ENCODE measurements around the gene MYL7.

Gene MYL7

GRCh38 chr7:44141221-44141850 lies at the start of gene MYL7:
Gene MYL7 (minus strand): TSS chr7:44141332. CDS start chr7:44141305, 27 bp downstream.
- Histone ChIP-seq H3K27me3 (ENCODE audit: control insufficient read depth, insufficient read depth, low read length) (peaks cover 25% of the 10 kb centered on the region), H3K4me1 (ENCODE audit: control insufficient read depth, low read depth, low read length) (no peaks in the 10 kb centered on the region), H3K4me3 (ENCODE audit: low read length) (no peak within 1 kb of the TSS), H3K27ac (ENCODE audit: low read length) (no peak within 1 kb of the TSS), H3K9me3 (ENCODE audit: control insufficient read depth, low read depth, low read length) (no peaks in the 10 kb centered on the region), H3K36me3 (ENCODE audit: control insufficient read depth, low read depth, low read length) (no peaks in the 10 kb centered on the region), H3K9ac (ENCODE audit: low read length) (no peak within 1 kb of the TSS)

- Histone ChIP-seq H3K27me3 (ENCODE audit: control insufficient read depth, insufficient read depth, low read length) (no peaks in the 10 kb centered on the region), H3K9me3 (ENCODE audit: control insufficient read depth, low read depth, low read length) (no peaks in the 10 kb centered on the region), H3K4me1 (ENCODE audit: control insufficient read depth, low read depth, low read length) (no peaks in the 10 kb centered on the region), H3K27ac (ENCODE audit: low read length) (no peak overlapping the region), H3K4me3 (ENCODE audit: low read length) (no peak overlapping the region), H3K36me3 (ENCODE audit: control insufficient read depth, low read depth, low read length) (no peaks in the 10 kb centered on the region), H3K9ac (ENCODE audit: low read length) (no peak overlapping the region)
These were observed 49.1 kb upstream of the MYL7 start for GRCh38 chr7:44189993-44190872.

GRCh38 chr7:44189286-44189992 lies 48.3 kb upstream of the MYL7 start, which contains the start of gene GCK:
Gene GCK (minus strand): TSS chr7:44189439. CDS start chr7:44188953, 486 bp downstream.
- Histone ChIP-seq H3K36me3 (ENCODE audit: control insufficient read depth, low read depth, low read length) (no peaks in the 10 kb centered on the region), H3K4me3 (ENCODE audit: low read length) (no peak within 1 kb of the TSS), H3K4me1 (ENCODE audit: control insufficient read depth, low read depth, low read length) (no peaks in the 10 kb centered on the region), H3K9me3 (ENCODE audit: control insufficient read depth, low read depth, low read length) (no peaks in the 10 kb centered on the region), H3K27ac (ENCODE audit: low read length) (no peak within 1 kb of the TSS), H3K9ac (ENCODE audit: low read length) (no peak within 1 kb of the TSS), H3K27me3 (ENCODE audit: control insufficient read depth, insufficient read depth, low read length) (no peaks in the 10 kb centered on the region)

GRCh38 chr7:44188480-44189225 lies 47.5 kb upstream of the MYL7 start:
- H3K36me3 ChIP-seq (ENCODE audit: control insufficient read depth, low read depth, low read length), result no peaks in the 10 kb centered on the region
- no peak overlapping the region for H3K4me3 ChIP-seq (ENCODE audit: low read length)
- no peaks in the 10 kb centered on the region for H3K9me3 ChIP-seq (ENCODE audit: control insufficient read depth, low read depth, low read length)
- H3K27me3 ChIP-seq (ENCODE audit: control insufficient read depth, insufficient read depth, low read length), result no peaks in the 10 kb centered on the region
- H3K27ac ChIP-seq (ENCODE audit: low read length), result no peak overlapping the region
- H3K9ac ChIP-seq (ENCODE audit: low read length), result no peak overlapping the region
- H3K4me1 ChIP-seq (ENCODE audit: control insufficient read depth, low read depth, low read length), result no peaks in the 10 kb centered on the region

GRCh38 chr7:44187636-44188416 lies 46.7 kb upstream of the MYL7 start:
- Histone ChIP-seq H3K27ac (ENCODE audit: low read length) (no peak overlapping the region), H3K9me3 (ENCODE audit: control insufficient read depth, low read depth, low read length) (no peaks in the 10 kb centered on the region), H3K36me3 (ENCODE audit: control insufficient read depth, low read depth, low read length) (no peaks in the 10 kb centered on the region)

GRCh38 chr7:44186736-44187135 lies 45.6 kb upstream of the MYL7 start:
- Histone ChIP-seq H3K9ac (ENCODE audit: low read length) (no peak overlapping the region), H3K9me3 (ENCODE audit: control insufficient read depth, low read depth, low read length) (no peaks in the 10 kb centered on the region), H3K27ac (ENCODE audit: low read length) (no peak overlapping the region), H3K4me1 (ENCODE audit: control insufficient read depth, low read depth, low read length) (no peaks in the 10 kb centered on the region), H3K4me3 (ENCODE audit: low read length) (no peak overlapping the region), H3K27me3 (ENCODE audit: control insufficient read depth, insufficient read depth, low read length) (no peaks in the 10 kb centered on the region), H3K36me3 (ENCODE audit: control insufficient read depth, low read depth, low read length) (no peaks in the 10 kb centered on the region)

More at GRCh38 chr7:44187636-44188416, 46.7 kb upstream of the MYL7 start:
- no peak overlapping the region for H3K4me3 ChIP-seq (ENCODE audit: low read length)
- H3K4me1 ChIP-seq (ENCODE audit: control insufficient read depth, low read depth, low read length), result no peaks in the 10 kb centered on the region
- no peaks in the 10 kb centered on the region for H3K27me3 ChIP-seq (ENCODE audit: control insufficient read depth, insufficient read depth, low read length)
- H3K9ac ChIP-seq (ENCODE audit: low read length), result no peak overlapping the region

GRCh38 chr7:44185729-44186128 lies 44.6 kb upstream of the MYL7 start:
- Histone ChIP-seq H3K36me3 (ENCODE audit: control insufficient read depth, low read depth, low read length) (no peaks in the 10 kb centered on the region), H3K27ac (ENCODE audit: low read length) (no peak overlapping the region), H3K4me1 (ENCODE audit: control insufficient read depth, low read depth, low read length) (no peaks in the 10 kb centered on the region), H3K4me3 (ENCODE audit: low read length) (no peak overlapping the region), H3K9me3 (ENCODE audit: control insufficient read depth, low read depth, low read length) (no peaks in the 10 kb centered on the region), H3K9ac (ENCODE audit: low read length) (no peak overlapping the region), H3K27me3 (ENCODE audit: control insufficient read depth, insufficient read depth, low read length) (no peaks in the 10 kb centered on the region)

- Histone ChIP-seq H3K9me3 (ENCODE audit: control insufficient read depth, low read depth, low read length) (no peaks in the 10 kb centered on the region), H3K4me1 (ENCODE audit: control insufficient read depth, low read depth, low read length) (no peaks in the 10 kb centered on the region), H3K36me3 (ENCODE audit: control insufficient read depth, low read depth, low read length) (no peaks in the 10 kb centered on the region), H3K27me3 (ENCODE audit: control insufficient read depth, insufficient read depth, low read length) (no peaks in the 10 kb centered on the region), H3K27ac (ENCODE audit: low read length) (no peak overlapping the region), H3K4me3 (ENCODE audit: low read length) (no peak overlapping the region), H3K9ac (ENCODE audit: low read length) (no peak overlapping the region)
These were observed 43.8 kb upstream of the MYL7 start for GRCh38 chr7:44184873-44185446.

GRCh38 chr7:44184206-44184872 lies 43.2 kb upstream of the MYL7 start:
- Histone ChIP-seq H3K27me3 (ENCODE audit: control insufficient read depth, insufficient read depth, low read length) (no peaks in the 10 kb centered on the region), H3K4me1 (ENCODE audit: control insufficient read depth, low read depth, low read length) (no peaks in the 10 kb centered on the region), H3K9ac (ENCODE audit: low read length) (no peak overlapping the region), H3K36me3 (ENCODE audit: control insufficient read depth, low read depth, low read length) (no peaks in the 10 kb centered on the region), H3K4me3 (ENCODE audit: low read length) (no peak overlapping the region), H3K27ac (ENCODE audit: low read length) (no peak overlapping the region), H3K9me3 (ENCODE audit: control insufficient read depth, low read depth, low read length) (no peaks in the 10 kb centered on the region)

- H3K4me3 ChIP-seq (ENCODE audit: low read length), result no peak overlapping the region
- H3K27ac ChIP-seq (ENCODE audit: low read length), result no peak overlapping the region
These were observed 42.3 kb upstream of the MYL7 start for GRCh38 chr7:44183386-44183785.

More at GRCh38 chr7:44183386-44183785, 42.3 kb upstream of the MYL7 start:
- H3K9me3 ChIP-seq (ENCODE audit: control insufficient read depth, low read depth, low read length), result no peaks in the 10 kb centered on the region
- no peaks in the 10 kb centered on the region for H3K36me3 ChIP-seq (ENCODE audit: control insufficient read depth, low read depth, low read length)
- no peak overlapping the region for H3K9ac ChIP-seq (ENCODE audit: low read length)
- H3K27me3 ChIP-seq (ENCODE audit: control insufficient read depth, insufficient read depth, low read length), result no peaks in the 10 kb centered on the region
- no peaks in the 10 kb centered on the region for H3K4me1 ChIP-seq (ENCODE audit: control insufficient read depth, low read depth, low read length)
